ENCODE data around the gene SLC4A1AP. TPM values are rescaled to one million over a fixed set of nuclear protein-coding genes. Genes with fewer than 3 reads are reported as not detected.

SLC4A1AP gene
- total RNA-seq, 1 donor from 2014 or later = 19.6 TPM

DNA sequence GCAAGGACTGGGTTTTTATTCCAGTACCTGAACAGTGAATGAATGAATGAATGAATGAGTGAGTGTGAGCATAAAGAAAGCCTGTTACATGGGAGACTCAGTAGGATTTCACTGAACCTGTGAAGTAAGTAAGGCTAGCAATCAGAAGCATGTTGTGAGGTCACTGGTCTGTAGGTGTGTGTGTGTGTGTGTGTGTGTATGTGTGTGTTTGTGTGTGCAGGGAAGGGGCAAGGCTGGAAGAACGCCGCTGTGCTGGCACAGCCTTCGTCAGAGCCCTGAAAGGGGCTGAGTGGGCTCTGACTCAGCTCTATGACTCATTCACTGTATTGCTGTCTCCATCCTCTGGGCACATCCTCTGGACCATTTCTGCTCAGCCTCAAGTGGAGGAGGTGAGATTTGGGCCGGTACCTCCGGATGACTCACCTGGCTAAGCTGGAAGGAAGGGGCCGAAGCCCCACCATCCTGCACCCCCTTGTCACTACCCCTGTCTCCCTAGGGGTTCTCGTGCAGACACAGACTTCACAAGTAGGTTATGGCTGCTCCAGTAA lies 56.4 kb downstream of the SLC4A1AP start:
- DNase-seq (no peak), ATAC-seq (peak; percentile 32 to 53)
- no peaks in the 10 kb centered on the region for H3K36me3 ChIP-seq
- peaks cover 28% of the 10 kb centered on the region for H3K4me1 ChIP-seq
- H3K27ac ChIP-seq = no peak overlapping the region
- no peaks in the 10 kb centered on the region for H3K9me3 ChIP-seq
- TF ChIP-seq, protein P1, sequence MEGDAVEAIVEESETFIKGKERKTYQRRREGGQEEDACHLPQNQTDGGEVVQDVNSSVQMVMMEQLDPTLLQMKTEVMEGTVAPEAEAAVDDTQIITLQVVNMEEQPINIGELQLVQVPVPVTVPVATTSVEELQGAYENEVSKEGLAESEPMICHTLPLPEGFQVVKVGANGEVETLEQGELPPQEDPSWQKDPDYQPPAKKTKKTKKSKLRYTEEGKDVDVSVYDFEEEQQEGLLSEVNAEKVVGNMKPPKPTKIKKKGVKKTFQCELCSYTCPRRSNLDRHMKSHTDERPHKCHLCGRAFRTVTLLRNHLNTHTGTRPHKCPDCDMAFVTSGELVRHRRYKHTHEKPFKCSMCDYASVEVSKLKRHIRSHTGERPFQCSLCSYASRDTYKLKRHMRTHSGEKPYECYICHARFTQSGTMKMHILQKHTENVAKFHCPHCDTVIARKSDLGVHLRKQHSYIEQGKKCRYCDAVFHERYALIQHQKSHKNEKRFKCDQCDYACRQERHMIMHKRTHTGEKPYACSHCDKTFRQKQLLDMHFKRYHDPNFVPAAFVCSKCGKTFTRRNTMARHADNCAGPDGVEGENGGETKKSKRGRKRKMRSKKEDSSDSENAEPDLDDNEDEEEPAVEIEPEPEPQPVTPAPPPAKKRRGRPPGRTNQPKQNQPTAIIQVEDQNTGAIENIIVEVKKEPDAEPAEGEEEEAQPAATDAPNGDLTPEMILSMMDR (IDR thresholded peaks at IDR 0.05) = no peak
- intact Hi-C loops (cut with DNase I) = no loop called here
- H3K4me3 ChIP-seq = no peak overlapping the region
- peaks cover 4% of the 10 kb centered on the region for H3K27me3 ChIP-seq (ENCODE audit: low read depth)

GRCh38 chr2:27721335-27721734 lies 57.6 kb downstream of the SLC4A1AP start:
- H3K27ac ChIP-seq = peak overlapping the region; percentile 33
- ATAC-seq = peak; percentile 65 to 81
- no peaks in the 10 kb centered on the region for H3K9me3 ChIP-seq
- H3K27me3 ChIP-seq (ENCODE audit: low read depth) = no peaks in the 10 kb centered on the region
- intact Hi-C loops (cut with DNase I) = no loop called here
- H3K4me1 ChIP-seq = peaks cover 26% of the 10 kb centered on the region
- no peaks in the 10 kb centered on the region for H3K36me3 ChIP-seq
- no peak overlapping the region for H3K4me3 ChIP-seq
- TF ChIP-seq, protein P1 (IDR thresholded peaks at IDR 0.05) = no peak
- DNase-seq = no peak

- no peaks in the 10 kb centered on the region for H3K9me3 ChIP-seq
- no peak for DNase-seq
- intact Hi-C loops (cut with DNase I) = no loop called here
- no peaks in the 10 kb centered on the region for H3K27me3 ChIP-seq (ENCODE audit: low read depth)
- H3K4me1 ChIP-seq = peaks cover 26% of the 10 kb centered on the region
- peak overlapping the region; percentile 33 for H3K27ac ChIP-seq
- H3K4me3 ChIP-seq = no peak overlapping the region
- peak; percentile 18 to 55 for ATAC-seq
- H3K36me3 ChIP-seq = no peaks in the 10 kb centered on the region
- TF ChIP-seq, protein P1 (IDR thresholded peaks at IDR 0.05) = no peak
These were observed 58.3 kb downstream of the SLC4A1AP start for GRCh38 chr2:27721884-27722485.

DNA sequence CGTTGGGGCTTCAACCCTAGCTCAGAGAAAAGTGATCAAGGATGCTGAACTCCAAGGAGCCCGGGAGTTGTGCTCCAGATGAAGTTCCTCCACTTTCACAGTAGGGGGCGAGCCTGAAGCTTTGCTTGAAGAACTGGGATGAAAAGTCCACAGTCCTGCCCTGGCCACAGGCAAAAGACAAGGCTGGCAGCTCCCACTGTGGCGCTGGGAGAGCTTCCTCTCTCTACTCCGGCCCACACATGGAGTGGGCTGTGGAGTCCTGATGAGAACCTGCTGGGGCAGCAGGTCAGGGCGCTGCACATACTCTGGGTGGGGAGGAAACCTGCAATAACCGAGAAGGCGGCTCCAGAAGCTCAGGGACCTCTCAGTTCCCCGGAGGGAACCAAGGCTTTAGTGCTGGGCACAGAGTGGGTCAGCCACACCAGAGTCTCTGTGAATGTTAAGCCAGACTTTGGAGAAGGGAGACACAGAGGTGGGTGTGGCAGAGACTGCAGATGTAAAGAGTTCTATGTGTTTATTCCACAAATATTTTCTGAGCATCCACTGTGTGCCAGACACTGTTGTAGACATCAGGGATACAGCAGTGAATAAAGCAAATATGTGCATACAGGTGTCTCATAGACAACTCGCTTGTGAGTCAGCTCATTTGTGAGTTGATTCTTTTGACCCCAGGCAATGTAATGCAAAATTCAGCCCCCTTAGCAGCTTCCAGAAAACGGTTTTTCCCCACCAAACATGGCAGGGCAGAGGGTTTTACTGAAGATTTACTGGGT lies 59.9 kb downstream of the SLC4A1AP start:
- DNase-seq = peak; percentile 61
- peak; percentile 74 for ATAC-seq
- Histone ChIP-seq H3K4me1 (peaks cover 41% of the 10 kb centered on the region), H3K27me3 (ENCODE audit: low read depth) (no peaks in the 10 kb centered on the region), H3K36me3 (no peaks in the 10 kb centered on the region), H3K9me3 (no peaks in the 10 kb centered on the region), H3K27ac (peak overlapping the region; percentile 57), H3K4me3 (no peak overlapping the region)
- TF ChIP-seq, protein P1 (IDR thresholded peaks at IDR 0.05) = peak; percentile 85
- intact Hi-C loops (cut with DNase I) = no loop called here

- Histone ChIP-seq H3K36me3 (no peaks in the 10 kb centered on the region), H3K9me3 (no peaks in the 10 kb centered on the region), H3K27me3 (ENCODE audit: low read depth) (no peaks in the 10 kb centered on the region), H3K27ac (peak overlapping the region; percentile 57), H3K4me3 (no peak overlapping the region), H3K4me1 (peaks cover 47% of the 10 kb centered on the region)
- intact Hi-C loops (cut with DNase I) = no loop called here
- ATAC-seq (no peak), DNase-seq (no peak)
- TF ChIP-seq, protein P1 (IDR thresholded peaks at IDR 0.05) = no peak
These were observed 60.5 kb downstream of the SLC4A1AP start for GRCh38 chr2:27724191-27724590.
